ENCODE data around the gene RAI1. TPM values are rescaled to one million over a fixed set of nuclear protein-coding genes. Genes with fewer than 3 reads are reported as not detected.
A peak's percentile ranks its signal among the peaks of the same experiment; 100 is the strongest.

The RAI1 gene
- total and polyA plus RNA-seq, 2 of the 8 experiments (the other 6 are each of a cell fraction or from before 2014, with no cell fraction given) = 0.39 to 1.2 TPM

DNA sequence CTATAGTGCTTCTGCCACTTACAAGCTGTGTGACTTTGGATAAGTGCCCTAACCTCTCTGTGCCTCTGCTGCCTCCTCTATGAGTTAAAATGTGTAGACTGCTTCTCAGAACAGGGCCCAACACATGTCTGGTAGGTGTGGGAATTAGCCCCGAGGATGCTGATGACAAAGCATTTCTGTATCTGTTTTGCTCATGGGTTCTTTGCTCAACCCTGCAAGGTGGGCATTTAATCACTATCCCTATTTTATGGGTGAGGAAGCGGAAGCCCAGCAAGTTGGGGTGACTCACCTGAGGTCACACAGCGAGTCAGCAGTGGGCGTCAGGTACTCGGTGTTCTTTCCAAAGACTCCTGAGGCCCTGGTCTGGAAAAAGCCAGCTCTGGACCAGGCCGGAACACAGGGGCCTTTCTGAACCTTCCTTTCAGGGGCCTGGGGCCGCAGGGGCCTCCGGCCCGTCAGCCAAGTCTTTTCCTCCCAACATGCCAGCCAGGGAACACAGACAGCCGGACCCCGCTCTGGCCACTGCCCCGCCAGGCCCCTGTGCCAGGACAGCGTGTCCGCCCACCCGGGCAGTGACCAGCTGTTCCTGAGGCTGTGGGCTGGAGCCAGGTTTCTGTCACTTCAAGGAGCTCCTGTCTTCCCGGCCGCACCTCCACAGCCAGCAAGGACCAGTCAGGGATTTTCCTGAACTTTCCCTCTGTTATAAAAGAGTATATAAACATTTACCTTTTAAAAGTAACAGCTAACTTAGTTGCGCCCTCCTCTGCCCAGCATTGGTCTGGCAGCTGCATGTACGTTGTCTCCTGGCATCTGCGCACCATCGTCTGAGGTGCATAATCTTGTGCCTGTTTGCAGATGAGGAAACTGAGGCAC, 93.0 kb downstream of the RAI1 start:
- no peak overlapping the region for H2AFZ ChIP-seq (ENCODE audit: low read length)
- H2AK5ac ChIP-seq (ENCODE audit: low read depth, low read length) = no peak overlapping the region
- H2BK15ac ChIP-seq (ENCODE audit: low read length) = no peak overlapping the region; the same call in 1 of the 2 replicates
- peaks cover 0 to 5% (median under 1%) of the 10 kb centered on the region in 4 experiments; a peak in 2 of 7 replicates for H3K27me3 ChIP-seq (replicated peaks in 1 of 4; ENCODE audit: control insufficient read depth in 3 of 4, extremely low read depth in 1 of 4, insufficient read depth in 3 of 4, low read length in 3 of 4)
- WGBS, 2 experiments (ENCODE audit: extremely low coverage in 1 of 2, insufficient coverage in 1 of 2, insufficient read length in 1 of 2, insufficient replicate concordance in 2 of 2, low coverage in 1 of 2, low lambda C conversion rate in 2 of 2, missing lambda C conversion rate in 1 of 2) = 88% methylated on average over 21 of the region's 21 CpGs; no CpG with 5 or more reads in 1 of the 2 experiments
- H3K4me3 ChIP-seq (ENCODE audit: extremely low read depth in 1 of 4, insufficient read depth in 2 of 4, low read depth in 3 of 4, low read length in 4 of 4) = no peak overlapping the region
- H3K14ac ChIP-seq (ENCODE audit: insufficient read length) = no peak overlapping the region
- no peak overlapping the region for H2BK5ac ChIP-seq (ENCODE audit: low read depth, low read length)
- H3K23me2 ChIP-seq (ENCODE audit: low read depth, low read length) = peaks cover 1% of the 10 kb centered on the region; the same call in 1 of the 2 replicates
- ChIA-PET POLR2A (ENCODE audit: partially characterized antibody) (interaction anchor here (0.8 to 1.8 kb wide), 8 partner anchors 10 to 94 kb away, joined by 3 to 5 read pairs (median 3); partner anchors contain the start of gene SREBF1), CTCF (ENCODE audit: partially characterized antibody) (interaction anchor here (0.7 to 2.9 kb wide), 15 partner anchors 11 to 127 kb away, joined by 3 to 15 read pairs (median 3); no protein-coding TSS in a partner anchor)
- no peak overlapping the region for H3K56ac ChIP-seq (replicated peaks; ENCODE audit: insufficient read length, low read depth, low read length)
- H3K18ac ChIP-seq (ENCODE audit: extremely low read depth, low read length) = no peak overlapping the region
- no peak overlapping the region for H3K27ac ChIP-seq (ENCODE audit: low read depth, low read length)
- H3K36me3 ChIP-seq (ENCODE audit: control insufficient read depth in 2 of 4, insufficient read depth in 4 of 4, low read length in 3 of 4) = no peaks in the 10 kb centered on the region
- no peak overlapping the region for H4K91ac ChIP-seq (replicated peaks; ENCODE audit: insufficient read length, low read length)
- peaks cover 0 to 1% of the 10 kb centered on the region in 2 experiments for H4K20me1 ChIP-seq (replicated peaks in 1 of 2; ENCODE audit: control insufficient read depth in 1 of 2, insufficient read depth in 2 of 2, low read length in 2 of 2)
- no peak overlapping the region for H2BK20ac ChIP-seq (ENCODE audit: low read length)
- no peaks in the 10 kb centered on the region for H3K79me2 ChIP-seq (ENCODE audit: control insufficient read depth in 1 of 2, insufficient read depth in 2 of 2, low read length in 2 of 2)
- H3K4ac ChIP-seq (replicated peaks; ENCODE audit: insufficient read length, low read depth, low read length) = no peak overlapping the region
- peaks cover under 1 to 8% (median 3%) of the 10 kb centered on the region in 4 experiments; a peak in 5 of 7 replicates for H3K4me1 ChIP-seq (replicated peaks in 1 of 4; ENCODE audit: control insufficient read depth in 3 of 4, insufficient read depth in 4 of 4, low read length in 3 of 4)
- H3K9ac ChIP-seq (replicated peaks in 1 of 4; ENCODE audit: extremely low read depth in 1 of 4, low read depth in 3 of 4, low read length in 3 of 4) = no peak overlapping the region; a peak in 1 of 7 replicates
- no peak overlapping the region for H3K23ac ChIP-seq (ENCODE audit: insufficient read length)
- H3K9me3 ChIP-seq (ENCODE audit: insufficient read depth in 2 of 2, low read depth in 1 of 2, low read length in 1 of 2) = no peaks in the 10 kb centered on the region
- H4K8ac ChIP-seq (ENCODE audit: extremely low read depth, insufficient read depth, low read length) = no peak overlapping the region; the same call in 1 of the 2 replicates
- no peak overlapping the region for H2BK120ac ChIP-seq (replicated peaks; ENCODE audit: low read depth, low read length)
- DNase-seq (ENCODE audit: low read depth in 1 of 2, low spot score in 2 of 2) (no peak), FAIRE-seq (peak; percentile 13)
- no peaks in the 10 kb centered on the region for H3K79me1 ChIP-seq (ENCODE audit: low read depth, low read length)
- H4K5ac ChIP-seq (ENCODE audit: insufficient read length, low read depth, low read length) = no peak overlapping the region
- no peak overlapping the region for H2BK12ac ChIP-seq (ENCODE audit: low read depth, low read length)
- H3K4me2 ChIP-seq (ENCODE audit: insufficient read depth in 1 of 2, low read depth in 2 of 2, low read length in 2 of 2) = no peak overlapping the region
- TF ChIP-seq CHD1 (IDR thresholded peaks at IDR 0.05; ENCODE audit: low read depth, low read length) (no peak), CTCF (IDR thresholded peaks at IDR 0.05; ENCODE audit: control extremely low read depth in 1 of 3, insufficient read depth in 1 of 3, low read depth in 1 of 3, low read length in 3 of 3) (peak; percentile 51 to 60 (median 51); a peak in 3 of 4 replicates), NANOG (IDR thresholded peaks at IDR 0.05; ENCODE audit: insufficient read depth, low read depth, low read length, poor library complexity, severe bottlenecking) (no peak), KDM1A (IDR thresholded peaks at IDR 0.05; ENCODE audit: borderline replicate concordance, low read length) (peak; percentile 32; the same call in 1 of the 2 replicates), CTBP2 (IDR thresholded peaks at IDR 0.05; ENCODE audit: borderline replicate concordance, insufficient read depth, insufficient read length, low read length) (no peak), BRCA1 (IDR thresholded peaks at IDR 0.05; ENCODE audit: low read depth, low read length) (no peak), SP4 (IDR thresholded peaks at IDR 0.05; ENCODE audit: low read length) (no peak)

Data from H1 (cell line).